Natural killer cell (primary cell): Measurements from ENCODE around the gene INPP4B. TPM values are rescaled to one million over a fixed set of nuclear protein-coding genes. Genes with fewer than 3 reads are reported as not detected.
A peak's percentile ranks its signal among the peaks of the same experiment; 100 is the strongest.

Source experiments
- ATAC-seq, 3 donors: fragments of 150-1000 bp in 2 of 3; fragments of 200-7000 bp in 1 of 3; cut with Tn5 transposase; 1 replicate in 1 of 3; 2 replicates in 2 of 3; pipeline ENCODE4 v1.10.0; 2021; ENCODE audit warnings: mild to moderate bottlenecking in 2 of 3, moderate library complexity in 2 of 3
- DNase-seq, 2 donors: peaks; one replicate each; pipeline versions ENCODE4 v3.0.0 to v3.0.0-alpha.2; 2013 to 2021; ENCODE audit warnings: mixed read lengths in 1 of 2
- H3K27ac ChIP-seq: one replicate; pipeline ENCODE4 v1.5.1; 2013; ENCODE audit warnings: mild to moderate bottlenecking, low read length
- H3K27me3 ChIP-seq: one replicate; pipeline ENCODE4 v1.6.1; 2013; ENCODE audit warnings: low read length; ENCODE audit not compliant: control insufficient read depth, insufficient read depth
- H3K36me3 ChIP-seq: one replicate; pipeline ENCODE4 v1.6.1; 2013; ENCODE audit warnings: low read length; ENCODE audit not compliant: control insufficient read depth, insufficient read depth
- H3K4me1 ChIP-seq: one replicate; pipeline ENCODE4 v1.6.1; 2013; ENCODE audit warnings: low read length; ENCODE audit not compliant: control insufficient read depth, insufficient read depth
- H3K4me3 ChIP-seq: one replicate; pipeline ENCODE4 v1.5.1; 2013; ENCODE audit warnings: low read length
- H3K9me3 ChIP-seq: one replicate; pipeline ENCODE4 v1.6.1; 2013; ENCODE audit warnings: low read length; ENCODE audit not compliant: control insufficient read depth, insufficient read depth
- H3K27ac Mint-ChIP-seq, 2 donors: one replicate each; pipeline ENCODE4 v1.8.0; 2022; ENCODE audit warnings: mild to moderate bottlenecking in 2 of 2, mixed read lengths in 2 of 2, moderate library complexity in 1 of 2
- H3K27me3 Mint-ChIP-seq, 2 donors: one replicate each; pipeline ENCODE4 v1.8.0; 2022; ENCODE audit warnings: low read depth in 2 of 2, mixed read lengths in 2 of 2
- H3K36me3 Mint-ChIP-seq: one replicate; pipeline ENCODE4 v1.8.0; 2022; ENCODE audit warnings: mixed read lengths
- H3K4me1 Mint-ChIP-seq, 2 donors: one replicate each; pipeline ENCODE4 v1.8.0; 2022; ENCODE audit warnings: mixed read lengths in 2 of 2
- H3K4me3 Mint-ChIP-seq: one replicate; pipeline ENCODE4 v1.8.0; 2022; ENCODE audit warnings: mild to moderate bottlenecking, moderate library complexity, mixed read lengths
- H3K9me3 Mint-ChIP-seq, 2 donors: one replicate each; pipeline ENCODE4 v1.8.0; 2022; ENCODE audit warnings: mixed read lengths in 2 of 2
- WGBS: methylation state at CpG from one replicate; pipeline ENCODE4 v1.1.7; 2013; ENCODE audit warnings: missing lambda C conversion rate; ENCODE audit not compliant: insufficient coverage; 5-methylcytosine and 5-hydroxymethylcytosine counted together
- intact Hi-C: fragments of 100-400 bp; cut with micrococcal nuclease; formaldehyde crosslinking; loops from one replicate; pipeline ENCODE4 v1.14.2; 2022
- total RNA-seq, 4 donors: library from RNA; stranded (reverse); fragments of 120-200 nt in 1 of 4; gene quantifications; one replicate each; pipeline versions ENCODE4 v1.2.3 to v1.2.4, GENCODE V29; 2013 to 2022
- TF ChIP-seq, protein P1 (sequence below): fragments of 200-600 bp; IDR thresholded peaks from one replicate; pipeline ENCODE4 v1.8.0; 2022; ENCODE audit warnings: antibody characterized with exemption

Gene INPP4B
- total RNA-seq, 3 donors from 2014 or later (not counting 1 experiment from before 2014, with no cell fraction given), result 2.4 to 6.2 (median 4.5) TPM

DNA sequence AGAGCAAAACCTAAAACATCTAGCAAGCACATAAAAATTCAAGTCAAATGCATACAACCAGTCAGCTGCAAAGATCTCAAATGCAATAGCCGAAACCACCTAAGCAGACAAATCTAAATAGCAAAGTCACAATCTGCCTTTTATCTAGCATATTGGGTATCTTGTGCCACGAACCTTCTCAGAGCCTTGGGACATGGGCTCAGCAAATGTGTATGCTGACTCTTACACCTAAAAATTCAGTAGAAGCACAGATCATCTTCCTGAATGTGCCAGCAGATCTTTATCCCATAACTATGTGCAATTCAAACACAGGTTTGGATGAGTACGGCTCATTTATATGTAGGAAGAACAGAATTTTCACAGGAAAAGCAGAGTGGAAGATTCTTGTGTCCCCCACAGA lies 492.1 kb downstream of the INPP4B start:
- Mint-ChIP-seq H3K4me1 (peaks cover 23 to 25% of the 10 kb centered on the region in 2 donors), H3K27me3 (no peaks in the 10 kb centered on the region), H3K36me3 (no peaks in the 10 kb centered on the region), H3K27ac (no peak overlapping the region), H3K4me3 (no peak overlapping the region), H3K9me3 (no peaks in the 10 kb centered on the region)
- intact Hi-C loops, result loop anchor here (10.0 kb wide), 1 partner anchor 1131 kb away; no protein-coding TSS in a partner anchor
- Histone ChIP-seq H3K4me1 (peaks cover 13% of the 10 kb centered on the region), H3K27me3 (no peaks in the 10 kb centered on the region), H3K9me3 (no peaks in the 10 kb centered on the region), H3K4me3 (no peak overlapping the region), H3K36me3 (no peaks in the 10 kb centered on the region), H3K27ac (no peak overlapping the region)
- TF ChIP-seq, protein P1, sequence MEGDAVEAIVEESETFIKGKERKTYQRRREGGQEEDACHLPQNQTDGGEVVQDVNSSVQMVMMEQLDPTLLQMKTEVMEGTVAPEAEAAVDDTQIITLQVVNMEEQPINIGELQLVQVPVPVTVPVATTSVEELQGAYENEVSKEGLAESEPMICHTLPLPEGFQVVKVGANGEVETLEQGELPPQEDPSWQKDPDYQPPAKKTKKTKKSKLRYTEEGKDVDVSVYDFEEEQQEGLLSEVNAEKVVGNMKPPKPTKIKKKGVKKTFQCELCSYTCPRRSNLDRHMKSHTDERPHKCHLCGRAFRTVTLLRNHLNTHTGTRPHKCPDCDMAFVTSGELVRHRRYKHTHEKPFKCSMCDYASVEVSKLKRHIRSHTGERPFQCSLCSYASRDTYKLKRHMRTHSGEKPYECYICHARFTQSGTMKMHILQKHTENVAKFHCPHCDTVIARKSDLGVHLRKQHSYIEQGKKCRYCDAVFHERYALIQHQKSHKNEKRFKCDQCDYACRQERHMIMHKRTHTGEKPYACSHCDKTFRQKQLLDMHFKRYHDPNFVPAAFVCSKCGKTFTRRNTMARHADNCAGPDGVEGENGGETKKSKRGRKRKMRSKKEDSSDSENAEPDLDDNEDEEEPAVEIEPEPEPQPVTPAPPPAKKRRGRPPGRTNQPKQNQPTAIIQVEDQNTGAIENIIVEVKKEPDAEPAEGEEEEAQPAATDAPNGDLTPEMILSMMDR, result no peak
- no peak for DNase-seq
- WGBS, result 85% methylated on average over 3 of the region's 3 CpGs
- no peak for ATAC-seq

DNA sequence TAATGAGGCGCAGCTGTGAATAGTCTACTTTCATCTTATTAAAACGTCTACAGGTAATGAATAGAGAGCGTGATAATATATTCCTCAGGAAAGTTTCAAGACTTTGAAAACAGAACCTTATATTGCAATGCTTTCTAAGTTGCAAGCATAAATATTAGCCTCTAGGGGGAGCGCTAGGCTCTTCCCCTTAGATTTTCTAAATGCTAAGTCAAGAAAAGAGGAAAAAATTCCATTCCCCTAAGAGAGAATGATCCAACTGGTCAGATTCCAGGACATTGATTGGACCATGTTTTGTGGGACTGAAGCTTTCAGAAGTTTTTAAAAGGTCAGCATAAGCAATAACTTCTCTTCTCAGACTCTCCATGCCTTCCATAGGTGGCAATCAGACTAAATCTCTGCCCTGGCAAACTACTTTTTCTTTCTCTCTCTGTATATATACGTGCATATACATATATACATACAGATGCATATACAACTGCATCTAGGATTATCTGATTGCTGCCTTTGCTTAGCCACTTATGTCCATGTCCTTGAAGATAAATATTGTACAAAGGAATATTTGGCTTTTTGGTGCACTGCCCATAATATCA lies 492.9 kb downstream of the INPP4B start:
- Mint-ChIP-seq H3K27ac (no peak overlapping the region), H3K27me3 (no peaks in the 10 kb centered on the region), H3K9me3 (no peaks in the 10 kb centered on the region), H3K4me1 (peaks cover 23 to 25% of the 10 kb centered on the region in 2 donors), H3K36me3 (no peaks in the 10 kb centered on the region), H3K4me3 (no peak overlapping the region)
- DNase-seq (peak in 1 of 2 donors; percentile 76), ATAC-seq (no peak)
- Histone ChIP-seq H3K36me3 (no peaks in the 10 kb centered on the region), H3K4me1 (peaks cover 13% of the 10 kb centered on the region), H3K27ac (no peak overlapping the region), H3K9me3 (no peaks in the 10 kb centered on the region), H3K27me3 (no peaks in the 10 kb centered on the region), H3K4me3 (no peak overlapping the region)
- TF ChIP-seq, protein P1, result peak; percentile 81
- WGBS, result 0% methylated on average over 1 of the region's 5 CpGs
- intact Hi-C loops, result loop anchor here (10.0 kb wide), 1 partner anchor 1132 kb away; no protein-coding TSS in a partner anchor

DNA sequence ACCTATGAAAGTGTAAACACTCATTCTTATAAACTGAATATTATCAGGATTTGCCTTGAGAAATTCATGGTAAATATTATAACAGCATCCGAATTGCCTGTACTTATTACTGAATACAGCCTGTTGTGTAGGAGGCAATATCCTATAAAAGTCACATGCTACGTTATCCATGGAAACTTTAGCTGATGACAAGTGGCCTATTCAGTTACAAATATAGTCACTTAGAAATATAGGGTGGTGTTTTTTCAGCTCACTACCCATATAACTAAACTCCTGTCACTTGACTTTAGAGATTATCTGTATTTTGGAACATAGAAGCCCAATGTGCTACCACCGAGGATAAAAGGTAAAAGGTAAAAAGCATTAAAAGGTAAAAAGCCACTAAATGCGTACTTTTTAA lies 493.4 kb downstream of the INPP4B start:
- H3K9me3 ChIP-seq, result no peaks in the 10 kb centered on the region
- TF ChIP-seq, protein P1, result no peak
- H3K4me3 Mint-ChIP-seq, result no peak overlapping the region
- intact Hi-C loops, result loop anchor here (10.0 kb wide), 1 partner anchor 1132 kb away; no protein-coding TSS in a partner anchor
- H3K27ac ChIP-seq, result no peak overlapping the region
- no peaks in the 10 kb centered on the region for H3K36me3 Mint-ChIP-seq
- no peaks in the 10 kb centered on the region for H3K27me3 Mint-ChIP-seq
- no peaks in the 10 kb centered on the region for H3K27me3 ChIP-seq
- WGBS, result 70% methylated on average over 2 of the region's 4 CpGs
- H3K27ac Mint-ChIP-seq, result no peak overlapping the region
- H3K36me3 ChIP-seq, result no peaks in the 10 kb centered on the region
- H3K4me1 ChIP-seq, result peaks cover 13% of the 10 kb centered on the region
- no peak overlapping the region for H3K4me3 ChIP-seq
- peaks cover 23 to 25% of the 10 kb centered on the region in 2 donors for H3K4me1 Mint-ChIP-seq
- DNase-seq (no peak), ATAC-seq (no peak)
- no peaks in the 10 kb centered on the region for H3K9me3 Mint-ChIP-seq

DNA sequence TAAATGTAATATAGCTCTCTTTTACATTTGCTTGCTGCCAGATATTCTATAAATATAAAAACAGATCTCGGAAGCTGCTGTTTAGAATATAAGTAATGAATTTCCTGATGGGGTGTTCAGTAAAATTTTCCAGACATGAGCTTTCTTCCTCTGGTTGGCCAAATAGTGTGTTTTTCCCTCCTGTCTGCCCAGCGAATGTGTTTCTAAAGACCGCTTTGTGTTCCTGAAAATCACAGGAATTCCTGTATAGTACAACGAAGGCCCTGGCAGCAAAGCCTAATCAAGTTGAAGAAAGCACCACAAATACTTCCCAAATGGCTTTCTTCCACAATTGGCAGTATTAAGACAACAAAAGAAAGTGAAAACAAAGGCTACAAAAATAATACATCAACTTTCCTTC lies 494.1 kb downstream of the INPP4B start:
- Mint-ChIP-seq H3K4me1 (peaks cover 23 to 25% of the 10 kb centered on the region in 2 donors), H3K4me3 (no peak overlapping the region), H3K36me3 (no peaks in the 10 kb centered on the region), H3K27me3 (no peaks in the 10 kb centered on the region), H3K27ac (no peak overlapping the region), H3K9me3 (no peaks in the 10 kb centered on the region)
- Histone ChIP-seq H3K27ac (no peak overlapping the region), H3K36me3 (no peaks in the 10 kb centered on the region), H3K4me3 (no peak overlapping the region), H3K4me1 (peaks cover 13% of the 10 kb centered on the region), H3K9me3 (no peaks in the 10 kb centered on the region), H3K27me3 (no peaks in the 10 kb centered on the region)
- no peak for ATAC-seq
- TF ChIP-seq, protein P1, result no peak
- intact Hi-C loops, result loop anchor here (10.0 kb wide), 1 partner anchor 1133 kb away; no protein-coding TSS in a partner anchor
- no peak for DNase-seq
- WGBS, result 55% methylated on average over 4 of the region's 4 CpGs
